IMR-90 (cell line): ENCODE data around the gene CYS1. TPM values are rescaled to one million over a fixed set of nuclear protein-coding genes. Genes with fewer than 3 reads are reported as not detected.

ENCODE experiments used
- polyA plus RNA-seq, 3 experiments: library from polyadenylated mRNA; depleted of rRNA; stranded (reverse); fragments of >200 nt; gene quantifications; 2 replicates each; pipeline ENCODE4 v1.2.3, GENCODE V29; 2012; ENCODE audit warnings: low replicate concordance in 1 of 3
- total RNA-seq: library from RNA; depleted of rRNA; stranded (reverse); fragments of >200 nt; gene quantifications from 2 replicates; pipeline ENCODE4 v1.2.3, GENCODE V29; 2012
- TF ChIP-seq, protein P1 (sequence below): fragments of 150-350 bp; IDR thresholded peaks from 2 replicates; pipeline ENCODE4 v1.6.1; 2017; ENCODE audit warnings: mild to moderate bottlenecking, antibody characterized with exemption, low read length, low read depth

CYS1 gene
- total and polyA plus RNA-seq, 2 of the 4 experiments (the other 2 are of a cell fraction) = under 0.01 to 0.12 TPM

DNA sequence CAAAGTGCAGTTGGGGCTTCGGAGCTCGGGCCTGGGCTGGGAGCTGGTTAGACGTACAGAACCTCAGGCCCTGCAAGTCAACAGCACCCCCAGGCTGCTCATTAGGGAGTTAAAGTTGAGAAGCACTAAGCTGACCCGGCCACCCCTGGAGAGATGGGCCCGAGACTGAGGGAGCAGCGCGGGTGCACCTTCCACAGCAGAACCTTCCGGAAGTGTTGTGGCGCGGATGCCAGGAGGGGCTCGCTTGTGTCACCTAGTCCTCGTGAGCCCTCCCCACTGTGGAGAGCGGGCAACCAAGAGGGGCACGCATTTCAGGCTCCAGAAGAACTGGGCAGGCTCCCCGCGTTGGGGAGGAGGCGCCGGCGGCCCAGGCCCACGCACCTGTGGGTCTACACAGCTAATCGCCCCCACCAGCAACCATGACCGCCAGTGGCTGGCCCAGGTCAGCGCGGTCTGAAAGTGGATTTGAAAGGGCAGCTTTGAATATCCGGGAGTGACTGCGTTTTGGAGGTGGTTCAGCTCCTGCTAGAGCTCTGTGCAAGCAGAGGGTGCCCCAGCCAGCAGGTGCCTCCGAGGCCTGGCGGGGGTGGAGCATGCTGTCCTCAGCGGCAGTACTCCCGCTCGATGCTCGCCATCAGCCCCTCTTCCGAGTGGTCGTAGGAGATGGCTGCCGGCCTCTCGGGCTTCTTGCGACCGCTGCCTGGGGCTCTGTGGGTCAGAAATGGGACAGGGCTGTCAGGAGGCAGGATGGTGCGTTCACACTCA lies 21.8 kb downstream of the CYS1 start (continued):
- TF ChIP-seq, protein P1, sequence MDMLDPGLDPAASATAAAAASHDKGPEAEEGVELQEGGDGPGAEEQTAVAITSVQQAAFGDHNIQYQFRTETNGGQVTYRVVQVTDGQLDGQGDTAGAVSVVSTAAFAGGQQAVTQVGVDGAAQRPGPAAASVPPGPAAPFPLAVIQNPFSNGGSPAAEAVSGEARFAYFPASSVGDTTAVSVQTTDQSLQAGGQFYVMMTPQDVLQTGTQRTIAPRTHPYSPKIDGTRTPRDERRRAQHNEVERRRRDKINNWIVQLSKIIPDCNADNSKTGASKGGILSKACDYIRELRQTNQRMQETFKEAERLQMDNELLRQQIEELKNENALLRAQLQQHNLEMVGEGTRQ = no peak
